GM19455 (cell line): ENCODE measurements around the gene TCF7L1.

Experiments used
- ATAC-seq: cut with Tn5 transposase; IDR thresholded peaks from one replicate; pipeline ENCODE4 v1.9.1; 2021; ENCODE audit not compliant: unreplicated experiment

Gene TCF7L1

GRCh38 chr2:85247610-85248009 is 114.4 kb downstream of the TCF7L1 start:
- no peak for ATAC-seq

GRCh38 chr2:85248773-85249509 is 115.7 kb downstream of the TCF7L1 start:
- no peak for ATAC-seq

- ATAC-seq: no peak
These were observed 116.9 kb downstream of the TCF7L1 start for GRCh38 chr2:85250045-85250444.

- ATAC-seq: no peak
These were observed 118.0 kb downstream of the TCF7L1 start for GRCh38 chr2:85251070-85251616.

- no peak for ATAC-seq
These were observed 120.7 kb downstream of the TCF7L1 start for GRCh38 chr2:85253890-85254289.

GRCh38 chr2:85254540-85255300 is 121.5 kb downstream of the TCF7L1 start:
- ATAC-seq: no peak

- no peak for ATAC-seq
These were observed 122.2 kb downstream of the TCF7L1 start for GRCh38 chr2:85255456-85255812.

GRCh38 chr2:85255813-85256594 is 122.8 kb downstream of the TCF7L1 start:
- ATAC-seq: no peak

GRCh38 chr2:85257359-85257969 is 124.3 kb downstream of the TCF7L1 start:
- no peak for ATAC-seq

GRCh38 chr2:85257970-85258605 is 124.9 kb downstream of the TCF7L1 start:
- ATAC-seq: no peak

GRCh38 chr2:85259101-85259590 is 126.0 kb downstream of the TCF7L1 start:
- ATAC-seq: no peak

- no peak for ATAC-seq
These were observed 126.7 kb downstream of the TCF7L1 start for GRCh38 chr2:85259879-85260278.

- ATAC-seq: no peak
These were observed 130.4 kb downstream of the TCF7L1 start for GRCh38 chr2:85263591-85263990.

GRCh38 chr2:85264471-85264870 is 131.3 kb downstream of the TCF7L1 start:
- ATAC-seq: no peak

- no peak for ATAC-seq
These were observed 132.1 kb downstream of the TCF7L1 start for GRCh38 chr2:85265304-85265703.

- ATAC-seq: no peak
These were observed 133.2 kb downstream of the TCF7L1 start for GRCh38 chr2:85266146-85267041.

- no peak for ATAC-seq
These were observed 136.8 kb downstream of the TCF7L1 start for GRCh38 chr2:85269959-85270358.

GRCh38 chr2:85272357-85272756 is 139.2 kb downstream of the TCF7L1 start:
- ATAC-seq: no peak
